Activated CD4-positive, alpha-beta T cell treated with anti-CD3 and anti-CD28 coated beads for 36 hours (primary cell): ENCODE results near the gene FCGR1A. TPM values are rescaled to one million over a fixed set of nuclear protein-coding genes. Genes with fewer than 3 reads are reported as not detected.
A peak's percentile ranks its signal among the peaks of the same experiment; 100 is the strongest.
"Not testable (repeated sequence)": the region's sequence is repeated elsewhere in the genome, so short reads cannot be mapped to it uniquely, and the experiment has no call there.

Source experiments
- ATAC-seq: fragments of 200-7000 bp; cut with Tn5 transposase; one replicate; pipeline ENCODE4 v1.10.0; 2021; ENCODE audit warnings: mild to moderate bottlenecking, moderate library complexity
- CTCF ChIA-PET: fragments of 350-600 bp; sonication (Branson Sonifier 250); formaldehyde crosslinking; loops from one replicate; lab custom pipeline; 2021; ENCODE audit warnings: antibody characterized with exemption; lab: Charles Lee
- POLR2A ChIA-PET: fragments of 350-600 bp; sonication (Branson Sonifier 250); formaldehyde crosslinking; loops from one replicate; lab custom pipeline; 2021; ENCODE audit warnings: antibody characterized with exemption, inconsistent platforms; lab: Charles Lee
- DNase-seq: peaks from one replicate; pipeline ENCODE4 v3.0.0-alpha.2; 2020
- H3K27ac Mint-ChIP-seq: one replicate; pipeline ENCODE4 v1.8.0; 2021; ENCODE audit warnings: mixed read lengths
- H3K27me3 Mint-ChIP-seq: one replicate; pipeline ENCODE4 v1.8.0; 2021; ENCODE audit warnings: mixed read lengths
- H3K36me3 Mint-ChIP-seq: one replicate; pipeline ENCODE4 v1.8.0; 2021; ENCODE audit warnings: low read depth, mixed read lengths
- H3K4me1 Mint-ChIP-seq: one replicate; pipeline ENCODE4 v1.8.0; 2021; ENCODE audit warnings: mixed read lengths
- H3K4me3 Mint-ChIP-seq: one replicate; pipeline ENCODE4 v1.8.0; 2021; ENCODE audit warnings: mild to moderate bottlenecking, moderate library complexity, mixed read lengths
- H3K9me3 Mint-ChIP-seq: one replicate; pipeline ENCODE4 v1.8.0; 2021; ENCODE audit warnings: low read depth, mixed read lengths
- intact Hi-C, 2 experiments: fragments of 100-400 bp; cut with DNase I in 1 of 2; cut with micrococcal nuclease in 1 of 2; formaldehyde crosslinking; loops; one replicate each; pipeline versions ENCODE4 v1.14.2 to v1.15.1; 2022 to 2024; cut with DNase I, micrococcal nuclease
- total RNA-seq, 2 experiments: library from RNA; stranded (reverse); gene quantifications; one replicate each; pipeline ENCODE4 v1.2.3, GENCODE V29; 2021

FCGR1A gene
- not detected for total RNA-seq

- H3K9me3 Mint-ChIP-seq, DNase-seq, POLR2A ChIA-PET, H3K27me3 Mint-ChIP-seq, H3K36me3 Mint-ChIP-seq, intact Hi-C loops, ATAC-seq, H3K4me1 Mint-ChIP-seq, CTCF ChIA-PET, H3K4me3 Mint-ChIP-seq: not testable (repeated sequence)
- peak within 1 kb of the TSS; percentile 42 for H3K27ac Mint-ChIP-seq
These were observed at the start of gene FCGR1A for GRCh38 chr1:149782600-149782999. Gene FCGR1A (plus strand): TSS chr1:149782694. CDS start chr1:149782744, 50 bp downstream.

GRCh38 chr1:149732781-149733180, 49.7 kb upstream of the FCGR1A start:
- H3K27ac Mint-ChIP-seq, intact Hi-C loops, DNase-seq, CTCF ChIA-PET, H3K4me1 Mint-ChIP-seq, POLR2A ChIA-PET, H3K36me3 Mint-ChIP-seq, H3K27me3 Mint-ChIP-seq, H3K4me3 Mint-ChIP-seq, ATAC-seq, H3K9me3 Mint-ChIP-seq: not testable (repeated sequence)

GRCh38 chr1:149734692-149735091, 47.8 kb upstream of the FCGR1A start:
- intact Hi-C loops, POLR2A ChIA-PET, H3K9me3 Mint-ChIP-seq, H3K4me1 Mint-ChIP-seq, H3K4me3 Mint-ChIP-seq, H3K36me3 Mint-ChIP-seq, CTCF ChIA-PET, H3K27ac Mint-ChIP-seq, H3K27me3 Mint-ChIP-seq, DNase-seq, ATAC-seq: not testable (repeated sequence)

GRCh38 chr1:149740148-149740581, 42.3 kb upstream of the FCGR1A start:
- H3K27me3 Mint-ChIP-seq, H3K4me1 Mint-ChIP-seq, intact Hi-C loops, H3K9me3 Mint-ChIP-seq, CTCF ChIA-PET, H3K36me3 Mint-ChIP-seq: not testable (repeated sequence)
- POLR2A ChIA-PET, result interaction anchor here (0.6 kb wide), 1 partner anchor 444 kb away, joined by 7 read pairs; no protein-coding TSS in a partner anchor
- peak overlapping the region; percentile 67 for H3K4me3 Mint-ChIP-seq
- H3K27ac Mint-ChIP-seq, result peak overlapping the region; percentile 87
- peak; percentile 97 for ATAC-seq
- DNase-seq, result peak; percentile 90

- CTCF ChIA-PET, H3K27me3 Mint-ChIP-seq: not testable (repeated sequence)
These were observed 41.8 kb upstream of the FCGR1A start for GRCh38 chr1:149740590-149741230.

GRCh38 chr1:149741914-149742313, 40.6 kb upstream of the FCGR1A start:
- H3K27ac Mint-ChIP-seq, CTCF ChIA-PET, POLR2A ChIA-PET, H3K4me1 Mint-ChIP-seq, H3K27me3 Mint-ChIP-seq, DNase-seq, H3K36me3 Mint-ChIP-seq, ATAC-seq, H3K9me3 Mint-ChIP-seq, intact Hi-C loops, H3K4me3 Mint-ChIP-seq: not testable (repeated sequence)

More at GRCh38 chr1:149740590-149741230, 41.8 kb upstream of the FCGR1A start:
- peak overlapping the region; percentile 67 for H3K4me3 Mint-ChIP-seq
- intact Hi-C loops, H3K4me1 Mint-ChIP-seq, DNase-seq, H3K36me3 Mint-ChIP-seq, H3K9me3 Mint-ChIP-seq: not testable (repeated sequence)
- peak overlapping the region; percentile 87 for H3K27ac Mint-ChIP-seq
- peak; percentile 22 for ATAC-seq
- POLR2A ChIA-PET, result interaction anchor here (0.6 kb wide), 1 partner anchor 443 kb away, joined by 7 read pairs; no protein-coding TSS in a partner anchor

- H3K9me3 Mint-ChIP-seq, POLR2A ChIA-PET, H3K27me3 Mint-ChIP-seq, H3K36me3 Mint-ChIP-seq, H3K4me1 Mint-ChIP-seq, intact Hi-C loops, CTCF ChIA-PET, H3K27ac Mint-ChIP-seq: not testable (repeated sequence)
- ATAC-seq, result peak; percentile 23
- H3K4me3 Mint-ChIP-seq, result peak overlapping the region; percentile 26
- DNase-seq, result peak; percentile 9
These were observed 35.8 kb upstream of the FCGR1A start for GRCh38 chr1:149746463-149747356.

- DNase-seq, POLR2A ChIA-PET, H3K27me3 Mint-ChIP-seq, H3K36me3 Mint-ChIP-seq, CTCF ChIA-PET, intact Hi-C loops, H3K4me1 Mint-ChIP-seq, H3K9me3 Mint-ChIP-seq: not testable (repeated sequence)
- Mint-ChIP-seq H3K27ac (peak overlapping the region; percentile 75), H3K4me3 (peak overlapping the region; percentile 63)
- peak; percentile 85 for ATAC-seq
These were observed 34.9 kb upstream of the FCGR1A start for GRCh38 chr1:149747359-149748143.

- peak overlapping the region; percentile 63 for H3K4me3 Mint-ChIP-seq
- POLR2A ChIA-PET, intact Hi-C loops, ATAC-seq, H3K27ac Mint-ChIP-seq, H3K9me3 Mint-ChIP-seq, H3K4me1 Mint-ChIP-seq, H3K36me3 Mint-ChIP-seq, CTCF ChIA-PET, DNase-seq, H3K27me3 Mint-ChIP-seq: not testable (repeated sequence)
These were observed 34.4 kb upstream of the FCGR1A start for GRCh38 chr1:149748144-149748500.

- CTCF ChIA-PET, ATAC-seq, intact Hi-C loops, DNase-seq, H3K27me3 Mint-ChIP-seq, POLR2A ChIA-PET, H3K9me3 Mint-ChIP-seq, H3K27ac Mint-ChIP-seq, H3K36me3 Mint-ChIP-seq, H3K4me1 Mint-ChIP-seq, H3K4me3 Mint-ChIP-seq: not testable (repeated sequence)
These were observed 31.9 kb upstream of the FCGR1A start for GRCh38 chr1:149750562-149750961.

- H3K9me3 Mint-ChIP-seq, H3K4me1 Mint-ChIP-seq, H3K27me3 Mint-ChIP-seq, POLR2A ChIA-PET, H3K4me3 Mint-ChIP-seq, ATAC-seq, H3K36me3 Mint-ChIP-seq, CTCF ChIA-PET, intact Hi-C loops, H3K27ac Mint-ChIP-seq, DNase-seq: not testable (repeated sequence)
These were observed 30.3 kb upstream of the FCGR1A start for GRCh38 chr1:149752186-149752585.
